PC-9 (cell line): Measurements from ENCODE around the gene UBE2G1.

Experiments used
- EZH2 ChIP-seq: fragments of 200-600 bp; sonication (generic); IDR thresholded peaks from 2 replicates; pipeline ENCODE4 v1.8.0; 2017; ENCODE audit warnings: antibody characterized with exemption, low read depth
- TF ChIP-seq, protein P1 (sequence below): fragments of 200-600 bp; sonication (generic); conservative IDR thresholded peaks from 2 replicates; pipeline ENCODE4 v1.6.1; 2017; ENCODE audit warnings: mixed run types, antibody characterized with exemption, mild to moderate bottlenecking, moderate library complexity

DNA sequence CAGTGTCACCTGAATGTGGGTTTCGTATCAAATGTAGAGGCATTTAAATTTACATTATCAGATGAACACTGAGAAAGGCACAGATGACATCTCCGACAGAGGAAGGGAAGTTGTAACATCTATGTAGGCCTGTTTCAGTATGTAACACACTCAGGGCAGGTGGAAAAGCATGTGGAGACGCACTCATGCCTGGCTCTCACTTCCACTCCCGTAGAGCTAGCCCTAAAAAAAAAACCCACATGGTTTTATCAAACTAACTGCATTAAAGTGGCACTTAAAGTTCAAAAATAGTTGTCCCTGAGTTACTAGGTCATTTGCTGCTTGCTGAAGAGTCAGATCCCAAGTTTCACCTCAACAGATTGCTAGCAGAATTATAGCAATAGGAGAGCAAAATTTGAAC, 96.6 kb downstream of the UBE2G1 start:
- TF ChIP-seq, protein P1, sequence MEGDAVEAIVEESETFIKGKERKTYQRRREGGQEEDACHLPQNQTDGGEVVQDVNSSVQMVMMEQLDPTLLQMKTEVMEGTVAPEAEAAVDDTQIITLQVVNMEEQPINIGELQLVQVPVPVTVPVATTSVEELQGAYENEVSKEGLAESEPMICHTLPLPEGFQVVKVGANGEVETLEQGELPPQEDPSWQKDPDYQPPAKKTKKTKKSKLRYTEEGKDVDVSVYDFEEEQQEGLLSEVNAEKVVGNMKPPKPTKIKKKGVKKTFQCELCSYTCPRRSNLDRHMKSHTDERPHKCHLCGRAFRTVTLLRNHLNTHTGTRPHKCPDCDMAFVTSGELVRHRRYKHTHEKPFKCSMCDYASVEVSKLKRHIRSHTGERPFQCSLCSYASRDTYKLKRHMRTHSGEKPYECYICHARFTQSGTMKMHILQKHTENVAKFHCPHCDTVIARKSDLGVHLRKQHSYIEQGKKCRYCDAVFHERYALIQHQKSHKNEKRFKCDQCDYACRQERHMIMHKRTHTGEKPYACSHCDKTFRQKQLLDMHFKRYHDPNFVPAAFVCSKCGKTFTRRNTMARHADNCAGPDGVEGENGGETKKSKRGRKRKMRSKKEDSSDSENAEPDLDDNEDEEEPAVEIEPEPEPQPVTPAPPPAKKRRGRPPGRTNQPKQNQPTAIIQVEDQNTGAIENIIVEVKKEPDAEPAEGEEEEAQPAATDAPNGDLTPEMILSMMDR: no peak
- TF ChIP-seq EZH2: no peak
